PFSK-1 (cell line): Measurements from ENCODE around the gene ARL2.

Experiments used
- POLR2AphosphoS5 ChIP-seq: IDR thresholded peaks from 2 replicates; pipeline ENCODE4 v1.6.1; 2012; ENCODE audit warnings: low read depth, mild to moderate bottlenecking, control low read depth, low read length, moderate library complexity
- SIN3A ChIP-seq: IDR thresholded peaks from 2 replicates; pipeline ENCODE4 v1.6.1; 2012; ENCODE audit warnings: mild to moderate bottlenecking, low read length, moderate library complexity, borderline replicate concordance; ENCODE audit not compliant: insufficient read depth

GRCh38 chr11:65014726-65015227 lies 817 bp downstream of the ARL2 start:
- TF ChIP-seq SIN3A (no peak), POLR2AphosphoS5 (no peak)
